Skeletal muscle satellite cell (primary cell): ENCODE measurements around the gene MCU.

Source experiments
- H3K27me3 ChIP-seq: 2 replicates; pipeline ENCODE4 v1.7.0; 2013; ENCODE audit warnings: low read length; ENCODE audit not compliant: control insufficient read depth, insufficient read depth
- H3K36me3 ChIP-seq: 2 replicates; pipeline ENCODE4 v1.7.0; 2013; ENCODE audit warnings: mild to moderate bottlenecking, control low read depth, low read length; ENCODE audit not compliant: insufficient read depth
- H3K4me1 ChIP-seq: 2 replicates; pipeline ENCODE4 v1.7.0; 2013; ENCODE audit warnings: low read length; ENCODE audit not compliant: control insufficient read depth, insufficient read depth
- H3K4me2 ChIP-seq: 2 replicates; pipeline ENCODE4 v1.7.0; 2013; ENCODE audit warnings: mild to moderate bottlenecking, low read length
- H3K4me3 ChIP-seq: 2 replicates; pipeline ENCODE4 v1.7.0; 2013; ENCODE audit warnings: low read length
- H3K9ac ChIP-seq: 2 replicates; pipeline ENCODE4 v1.7.0; 2013; ENCODE audit warnings: mild to moderate bottlenecking, low read depth, low read length, moderate library complexity
- H3K9me3 ChIP-seq: replicated peaks from 2 replicates; pipeline ENCODE4 v1.7.0; 2013; ENCODE audit warnings: mild to moderate bottlenecking, control low read depth, low read length

The MCU gene

DNA sequence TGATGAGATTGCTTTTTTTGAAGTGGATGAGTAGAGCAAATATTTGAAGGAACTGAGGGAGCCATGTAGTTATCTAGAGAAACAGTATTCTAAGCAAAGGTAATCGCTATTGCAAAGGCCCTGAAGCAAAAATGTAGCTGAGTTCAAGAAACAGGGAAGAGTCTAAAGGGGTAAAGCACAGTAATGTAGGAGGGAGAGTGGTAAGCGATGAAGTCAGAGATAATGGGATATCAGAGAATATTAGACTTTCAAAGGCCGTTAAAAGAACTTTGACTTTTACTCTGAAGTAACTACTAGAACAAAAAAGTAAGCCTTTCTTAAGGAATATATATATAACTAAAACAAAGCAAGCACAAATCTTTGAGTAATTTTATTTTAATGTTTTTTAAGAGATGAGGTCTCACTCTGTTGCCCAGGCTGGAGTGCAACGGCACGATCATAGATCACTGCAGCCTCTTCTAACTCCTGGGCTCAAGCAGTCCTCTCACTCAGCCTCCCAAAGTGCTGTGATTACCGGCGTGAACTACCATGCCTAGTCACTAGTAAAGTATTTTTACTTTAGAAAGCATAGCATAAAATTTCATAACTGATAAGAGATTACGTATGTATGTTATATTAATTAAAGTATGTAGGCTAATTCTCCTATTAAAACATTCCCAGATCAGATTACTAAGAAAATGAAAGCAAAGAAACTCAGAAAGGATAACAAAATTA lies 139.9 kb downstream of the MCU start:
- Histone ChIP-seq H3K9me3 (no peaks in the 10 kb centered on the region), H3K36me3 (peaks cover 6% of the 10 kb centered on the region), H3K4me2 (no peak overlapping the region), H3K9ac (no peak overlapping the region), H3K4me3 (no peak overlapping the region), H3K4me1 (peaks cover 3% of the 10 kb centered on the region), H3K27me3 (no peaks in the 10 kb centered on the region)

DNA sequence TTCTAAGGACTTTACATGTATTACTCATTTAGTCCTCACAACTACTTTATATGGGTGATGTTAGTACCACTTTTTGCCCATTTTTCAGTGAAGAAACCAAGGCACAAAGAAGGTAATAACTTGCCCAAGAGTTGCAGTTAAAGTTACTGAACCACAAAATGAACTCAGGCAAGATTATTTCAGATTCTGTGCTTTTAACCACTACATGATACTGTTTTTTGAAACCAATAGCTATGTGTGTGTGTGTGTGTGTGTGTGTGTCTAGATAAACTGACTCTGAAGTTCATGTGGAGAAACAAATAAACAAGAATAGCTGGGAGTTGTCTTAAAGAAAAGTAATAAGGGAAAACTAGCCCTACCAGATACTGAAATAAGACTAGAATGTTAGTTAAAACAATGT lies 140.8 kb downstream of the MCU start:
- Histone ChIP-seq H3K4me3 (no peak overlapping the region), H3K27me3 (no peaks in the 10 kb centered on the region), H3K4me2 (no peak overlapping the region), H3K9me3 (no peaks in the 10 kb centered on the region), H3K36me3 (peaks cover 6% of the 10 kb centered on the region), H3K9ac (no peak overlapping the region), H3K4me1 (peaks cover 3% of the 10 kb centered on the region)

DNA sequence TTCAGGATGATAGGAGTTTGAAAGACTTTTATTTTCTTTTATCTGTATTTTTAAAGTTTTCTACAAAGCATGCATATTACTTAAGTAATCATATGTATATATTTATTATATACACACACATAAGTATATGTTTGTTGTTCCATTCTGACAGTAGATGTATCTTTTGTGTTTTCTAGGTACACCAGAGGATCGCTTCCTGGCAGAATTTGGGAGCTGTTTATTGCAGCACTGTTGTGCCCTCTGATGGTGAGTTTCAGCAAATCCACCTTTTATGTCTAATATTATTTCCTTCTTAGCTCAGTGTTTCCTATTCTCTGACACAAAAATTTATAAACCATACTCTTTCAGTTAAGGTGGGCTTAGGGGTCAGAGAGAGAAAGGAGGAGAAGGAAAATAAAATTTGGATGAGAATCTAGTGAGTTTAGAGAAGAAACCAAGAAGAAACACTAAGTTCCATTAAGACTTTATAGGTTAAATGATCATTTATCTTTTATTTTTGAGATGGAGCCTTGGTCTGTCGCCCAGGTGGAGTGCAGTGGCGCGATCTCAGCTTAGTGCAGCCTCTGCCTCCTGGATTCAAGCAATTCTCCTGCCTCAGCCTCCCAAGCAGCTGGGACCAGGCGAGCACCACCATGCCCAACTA lies 142.4 kb downstream of the MCU start:
- no peak overlapping the region for H3K9ac ChIP-seq

DNA sequence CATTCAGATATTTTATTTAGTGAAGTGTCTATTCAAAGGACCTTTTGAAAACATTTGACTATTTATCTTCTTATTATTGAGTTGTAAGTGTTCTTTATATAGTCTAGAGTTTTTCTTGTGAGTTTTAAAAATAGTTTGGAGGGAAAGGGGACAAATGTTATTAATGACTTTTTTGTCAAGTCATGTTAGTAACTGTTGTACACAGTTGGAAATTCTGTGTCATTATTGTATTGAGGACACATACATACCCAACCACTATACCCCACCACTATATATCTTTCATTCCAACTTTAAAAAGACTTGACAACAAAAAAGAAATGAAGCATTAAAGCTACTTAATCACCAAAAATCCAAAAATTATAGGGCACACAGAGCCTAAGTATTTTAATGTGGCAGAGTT lies 148.4 kb downstream of the MCU start:
- Histone ChIP-seq H3K36me3 (peaks cover under 1% of the 10 kb centered on the region), H3K4me1 (peaks cover 3% of the 10 kb centered on the region), H3K27me3 (no peaks in the 10 kb centered on the region), H3K4me2 (no peak overlapping the region), H3K9me3 (no peaks in the 10 kb centered on the region), H3K4me3 (no peak overlapping the region), H3K9ac (no peak overlapping the region)

More for the DNA sequence above, 142.4 kb downstream of the MCU start:
- Histone ChIP-seq H3K36me3 (peaks cover 6% of the 10 kb centered on the region), H3K4me3 (no peak overlapping the region), H3K4me1 (peaks cover 3% of the 10 kb centered on the region), H3K9me3 (no peaks in the 10 kb centered on the region), H3K27me3 (no peaks in the 10 kb centered on the region), H3K4me2 (no peak overlapping the region)

DNA sequence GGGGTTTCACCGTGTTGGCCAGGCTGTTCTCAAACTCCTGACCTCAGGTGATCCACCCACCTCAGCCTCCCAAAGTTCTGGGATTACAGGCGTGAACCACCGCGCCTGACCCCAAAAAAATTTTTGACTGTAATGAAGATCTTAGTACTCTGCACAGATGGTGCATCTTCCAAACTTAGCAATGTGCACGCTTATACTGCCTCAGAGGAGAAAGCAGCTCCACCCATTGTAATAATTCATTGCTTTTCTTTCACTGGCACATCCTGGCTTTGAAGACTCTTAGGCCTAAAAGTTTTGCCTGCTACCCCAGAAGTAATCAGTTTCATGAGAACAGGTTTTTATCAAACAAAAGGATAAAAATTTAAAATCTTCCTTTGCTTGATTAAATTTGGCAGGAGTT lies 149.5 kb downstream of the MCU start:
- Histone ChIP-seq H3K4me2 (no peak overlapping the region), H3K27me3 (no peaks in the 10 kb centered on the region), H3K36me3 (no peaks in the 10 kb centered on the region), H3K9ac (no peak overlapping the region), H3K9me3 (no peaks in the 10 kb centered on the region), H3K4me1 (peaks cover 6% of the 10 kb centered on the region), H3K4me3 (no peak overlapping the region)

DNA sequence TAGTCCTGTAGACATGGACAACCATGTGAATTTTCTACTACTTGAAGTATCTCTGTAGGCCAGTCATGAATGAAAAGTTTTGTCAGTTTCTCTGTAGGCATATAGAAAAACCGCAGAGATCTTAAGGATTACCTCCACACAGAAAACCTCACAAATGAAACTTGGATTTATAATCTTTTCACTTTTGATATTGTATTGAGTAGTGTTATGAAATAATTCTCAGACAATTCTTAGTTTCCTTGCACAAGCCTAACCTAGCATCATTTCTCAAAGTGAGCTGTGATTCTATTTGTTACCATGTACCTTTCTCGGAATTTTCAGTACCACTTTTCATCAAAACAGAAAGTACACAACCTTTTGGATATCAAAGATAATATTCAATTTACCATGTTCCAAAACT lies 150.2 kb downstream of the MCU start:
- no peaks in the 10 kb centered on the region for H3K27me3 ChIP-seq

DNA sequence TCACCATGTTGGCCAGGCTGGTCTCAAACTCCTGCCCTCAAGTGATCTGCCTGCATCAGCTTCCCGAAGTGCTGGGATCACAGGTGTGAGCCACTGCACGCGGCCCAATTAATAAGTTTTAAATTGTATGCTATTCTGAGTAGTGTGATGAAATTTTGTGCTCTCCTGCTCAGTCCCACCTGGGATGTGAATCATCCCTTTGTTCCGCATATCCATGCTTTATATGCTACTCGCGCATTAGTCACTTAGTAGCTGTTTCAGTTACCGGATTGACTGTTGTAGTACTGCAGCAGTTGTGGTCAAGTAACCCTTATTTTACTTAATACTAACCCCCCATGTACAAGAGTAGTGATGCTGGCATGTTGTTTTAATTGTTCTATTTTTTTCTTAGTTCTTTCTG lies 154.3 kb downstream of the MCU start:
- no peaks in the 10 kb centered on the region for H3K27me3 ChIP-seq
- no peaks in the 10 kb centered on the region for H3K36me3 ChIP-seq
- no peak overlapping the region for H3K9ac ChIP-seq
- H3K4me1 ChIP-seq = peaks cover 13% of the 10 kb centered on the region
- peak overlapping the region; percentile 39 for H3K4me2 ChIP-seq
- no peaks in the 10 kb centered on the region for H3K9me3 ChIP-seq
- no peak overlapping the region for H3K4me3 ChIP-seq

More for the DNA sequence above, 150.2 kb downstream of the MCU start:
- Histone ChIP-seq H3K9me3 (no peaks in the 10 kb centered on the region), H3K4me3 (no peak overlapping the region), H3K4me2 (no peak overlapping the region), H3K4me1 (peaks cover 8% of the 10 kb centered on the region), H3K36me3 (no peaks in the 10 kb centered on the region), H3K9ac (no peak overlapping the region)

DNA sequence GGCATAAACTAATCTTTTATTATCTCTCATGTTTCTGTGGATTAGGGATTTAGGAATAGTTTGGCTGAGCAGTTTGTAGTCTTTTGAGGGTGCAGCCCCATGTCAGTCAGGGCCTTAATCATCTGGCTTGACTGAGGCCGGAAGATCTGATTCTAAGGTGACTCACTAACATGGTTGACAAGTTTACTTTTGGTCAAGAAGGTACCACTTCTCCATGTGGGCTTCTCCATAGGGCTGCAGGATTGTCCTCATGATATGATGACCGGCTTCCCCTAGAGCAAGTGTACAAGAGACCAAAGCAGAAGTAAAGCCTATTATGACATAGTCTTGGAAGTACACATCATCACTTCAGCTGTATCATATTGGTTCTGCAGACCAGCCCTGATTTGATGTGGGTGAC lies 155.7 kb downstream of the MCU start:
- Histone ChIP-seq H3K9ac (no peak overlapping the region), H3K4me2 (no peak overlapping the region), H3K4me1 (peaks cover 13% of the 10 kb centered on the region), H3K9me3 (no peaks in the 10 kb centered on the region), H3K36me3 (no peaks in the 10 kb centered on the region), H3K27me3 (no peaks in the 10 kb centered on the region), H3K4me3 (no peak overlapping the region)

DNA sequence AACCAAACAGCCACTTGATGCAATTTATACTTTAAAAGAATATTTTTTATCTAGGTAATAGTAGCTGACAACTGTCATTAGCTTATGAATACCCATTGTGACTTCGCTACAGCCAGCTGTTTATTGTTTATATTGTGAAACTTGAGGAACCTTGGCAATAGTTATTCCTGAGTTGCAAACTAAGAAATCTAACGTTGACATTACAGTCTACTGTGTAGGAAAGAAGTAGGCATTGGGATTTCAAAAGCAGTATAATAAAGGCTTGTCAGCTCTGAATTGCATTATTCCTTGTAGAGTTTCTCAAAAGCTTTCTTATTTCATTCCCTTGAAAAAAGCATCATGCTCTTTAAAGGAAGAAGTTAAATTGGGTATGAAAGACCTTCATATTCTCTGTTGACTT lies 158.9 kb downstream of the MCU start:
- no peak overlapping the region for H3K4me3 ChIP-seq
- H3K36me3 ChIP-seq = no peaks in the 10 kb centered on the region
- H3K4me1 ChIP-seq = peaks cover 13% of the 10 kb centered on the region
- no peaks in the 10 kb centered on the region for H3K9me3 ChIP-seq
- H3K27me3 ChIP-seq = no peaks in the 10 kb centered on the region
- H3K9ac ChIP-seq = no peak overlapping the region
- no peak overlapping the region for H3K4me2 ChIP-seq

DNA sequence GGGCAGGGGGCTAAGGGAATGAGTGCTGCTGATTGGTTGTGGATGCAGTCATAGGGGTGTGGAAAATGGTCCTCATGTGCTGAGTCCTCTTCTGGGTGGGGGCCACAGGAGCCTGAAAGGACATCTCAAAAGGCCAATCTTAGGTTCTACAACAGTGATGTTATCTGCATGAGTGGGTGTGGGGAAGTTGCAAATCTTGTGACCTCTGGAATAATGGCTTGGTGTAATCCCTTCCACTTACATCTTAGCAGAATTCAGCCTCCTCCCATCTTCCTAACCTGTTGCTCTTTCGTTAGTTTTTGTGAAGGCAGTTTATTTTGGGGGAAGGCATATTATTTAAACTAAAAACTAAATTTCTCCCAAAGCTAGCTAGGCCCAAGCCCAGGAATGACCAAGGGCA lies 159.6 kb downstream of the MCU start:
- Histone ChIP-seq H3K36me3 (no peaks in the 10 kb centered on the region), H3K9ac (no peak overlapping the region), H3K4me2 (no peak overlapping the region), H3K4me3 (no peak overlapping the region), H3K9me3 (no peaks in the 10 kb centered on the region), H3K27me3 (no peaks in the 10 kb centered on the region), H3K4me1 (peaks cover 7% of the 10 kb centered on the region)

DNA sequence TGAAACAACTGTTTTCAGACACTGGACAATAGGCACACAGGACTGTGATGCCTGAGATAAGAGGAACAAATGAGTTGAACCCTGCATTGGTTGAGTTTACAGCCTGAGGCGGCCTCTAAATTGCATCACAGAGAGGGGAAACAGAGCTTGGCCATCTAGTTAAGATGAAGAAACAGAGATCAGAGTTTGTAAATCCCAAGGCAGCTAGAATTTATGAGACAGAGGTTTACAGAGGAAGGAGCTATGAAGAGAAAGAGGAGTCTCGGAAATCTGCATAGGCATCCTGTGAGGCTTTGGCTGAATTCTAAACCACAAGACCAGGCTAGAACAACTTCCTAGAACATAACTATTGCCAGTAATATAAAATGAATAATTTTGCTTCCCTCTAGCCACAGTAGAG lies 160.6 kb downstream of the MCU start:
- no peak overlapping the region for H3K4me2 ChIP-seq
- no peaks in the 10 kb centered on the region for H3K9me3 ChIP-seq
- H3K9ac ChIP-seq = no peak overlapping the region
- no peaks in the 10 kb centered on the region for H3K27me3 ChIP-seq
- peaks cover 4% of the 10 kb centered on the region for H3K4me1 ChIP-seq
- no peaks in the 10 kb centered on the region for H3K36me3 ChIP-seq
- no peak overlapping the region for H3K4me3 ChIP-seq

DNA sequence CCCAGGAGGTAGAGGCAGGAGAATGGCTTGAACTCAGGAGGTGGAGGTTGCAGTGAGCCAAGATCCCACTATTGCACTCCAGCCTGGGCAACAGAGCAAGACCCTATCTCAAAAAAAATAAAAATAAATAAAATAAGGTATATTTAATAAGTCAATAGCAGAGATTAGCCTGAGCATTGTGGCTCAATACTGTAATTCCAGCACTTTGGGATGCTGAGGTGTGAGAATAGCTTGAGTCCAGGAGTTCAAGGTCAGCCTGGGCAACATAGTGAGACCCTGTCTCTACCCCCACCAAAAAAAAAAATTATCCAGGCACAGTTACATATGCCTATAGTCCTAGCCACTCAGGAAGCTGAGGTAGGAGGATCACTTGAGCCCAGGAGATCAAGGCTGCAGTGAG lies 163.2 kb downstream of the MCU start:
- Histone ChIP-seq H3K9me3 (no peaks in the 10 kb centered on the region), H3K4me3 (no peak overlapping the region), H3K27me3 (no peaks in the 10 kb centered on the region), H3K4me1 (no peaks in the 10 kb centered on the region), H3K36me3 (no peaks in the 10 kb centered on the region), H3K9ac (no peak overlapping the region), H3K4me2 (no peak overlapping the region)
